ENCODE data around the gene C8G.
A peak's percentile ranks its signal among the peaks of the same experiment; 100 is the strongest.

The C8G gene

GRCh38 chr9:136982232-136983051 lies 37.4 kb downstream of the C8G start, which contains the start of gene LCNL1:
Gene LCNL1, plus strand, starts transcription at chr9:136982993. Its CDS starts 594 bp downstream, at chr9:136983587.
- no peak for DNase-seq (ENCODE audit: low read depth)

- no peak for DNase-seq (ENCODE audit: low read depth)
Observed at GRCh38 chr9:136983167-136983566, 38.1 kb downstream of the C8G start.

- no peak for DNase-seq (ENCODE audit: low read depth)
Observed at GRCh38 chr9:136983656-136984314, 38.7 kb downstream of the C8G start.

- no peak for DNase-seq (ENCODE audit: low read depth)
Observed at GRCh38 chr9:136984464-136985026, 39.5 kb downstream of the C8G start.

- DNase-seq (ENCODE audit: low read depth), result no peak
Observed at GRCh38 chr9:136985027-136985602, 40.1 kb downstream of the C8G start.

- no peak for DNase-seq (ENCODE audit: low read depth)
Observed at GRCh38 chr9:136985853-136986252, 40.8 kb downstream of the C8G start.

GRCh38 chr9:136988872-136989271 lies 43.8 kb downstream of the C8G start:
- DNase-seq (ENCODE audit: low read depth), result no peak

GRCh38 chr9:136990242-136990911 lies 45.3 kb downstream of the C8G start:
- DNase-seq (ENCODE audit: low read depth), result no peak

- DNase-seq (ENCODE audit: low read depth), result peak; percentile 87
Observed at GRCh38 chr9:136991993-136992818, 47.2 kb downstream of the C8G start, which contains the start of gene PAXX. Gene PAXX, plus strand, starts transcription at chr9:136992422. Its CDS starts 22 bp downstream, at chr9:136992444.

- DNase-seq (ENCODE audit: low read depth), result no peak
Observed at GRCh38 chr9:136992819-136993369, 47.9 kb downstream of the C8G start.

- no peak for DNase-seq (ENCODE audit: low read depth)
Observed at GRCh38 chr9:136994180-136994887, 49.3 kb downstream of the C8G start.

- no peak for DNase-seq (ENCODE audit: low read depth)
Observed at GRCh38 chr9:136994888-136995230, 49.8 kb downstream of the C8G start.

GRCh38 chr9:136995362-136995761 lies 50.3 kb downstream of the C8G start:
- DNase-seq (ENCODE audit: low read depth), result no peak

GRCh38 chr9:136995772-136996311 lies 50.8 kb downstream of the C8G start:
- DNase-seq (ENCODE audit: low read depth), result no peak
